Left colon (tissue), 2 donors: ENCODE results near the gene STARD4. TPM values are rescaled to one million over a fixed set of nuclear protein-coding genes. Genes with fewer than 3 reads are reported as not detected.
A peak's percentile ranks its signal among the peaks of the same experiment; 100 is the strongest.

Experiments used
- ATAC-seq: fragments of 200-7000 bp; cut with Tn5 transposase; one replicate; pipeline ENCODE4 v1.9.1; 2020; ENCODE audit warnings: mild to moderate bottlenecking, moderate library complexity
- DNase-seq, 2 donors: peaks; one replicate each; pipeline ENCODE4 v3.0.0-alpha.2; 2020
- intact Hi-C, 2 donors: fragments of 100-400 bp; cut with DNase I in 1 of 2; cut with micrococcal nuclease in 1 of 2; formaldehyde crosslinking; loops; one replicate each; pipeline versions ENCODE4 v1.11.2 to v1.14.0; 2022; cut with DNase I, micrococcal nuclease
- long read RNA-seq: library from polyadenylated mRNA; unstranded; transcript quantifications from one replicate; pipeline ENCODE4 v2.0.0, GENCODE V29; 2021
- total RNA-seq, 2 donors: library from RNA; stranded (reverse); fragmentation: NEBNext Ultra II Directional; extraction: Animal tissue kit (Norgen Biotek cat#: 25700); gene quantifications; one replicate each; pipeline ENCODE4 v1.2.1, GENCODE V29; 2021
- donor health status: DM: no; HTN: no; CAD: no.
- donor health status: DM: yes; HTN: yes; CAD: no.

The STARD4 gene
- total RNA-seq = 10 to 100 TPM; 37.5 to 54.9 TPM
- long read RNA-seq, full-length matches to known transcripts = 36 of 44 reads
- long read RNA-seq, partial matches to known transcripts = 1 of 44 reads
- long read RNA-seq, other reads (novel, unspliced or antisense) = 7 of 44 reads

GRCh38 chr5:111512375-111513130 lies at the start of gene STARD4:
Gene STARD4 (minus strand): TSS chr5:111512535. CDS start chr5:111507433, 5,102 bp downstream.
- ATAC-seq (peak; percentile 95), DNase-seq (peak; percentile 94 to 96)
- intact Hi-C loops = no loop called here

- DNase-seq = no peak
- ATAC-seq = no peak
- intact Hi-C loops = loop anchor here in 1 of 2 donors (10.0 kb wide), 1 partner anchor 585 kb away; no protein-coding TSS in a partner anchor
Observed at GRCh38 chr5:111559680-111560079, 47.3 kb upstream of the STARD4 start.

- intact Hi-C loops = loop anchor here in 1 of 2 donors (10.0 kb wide), 1 partner anchor 587 kb away; no protein-coding TSS in a partner anchor
- ATAC-seq (no peak), DNase-seq (no peak)
Observed at GRCh38 chr5:111557686-111558085, 45.4 kb upstream of the STARD4 start.

- intact Hi-C loops = loop anchor here in 1 of 2 donors (10.0 kb wide), 1 partner anchor 588 kb away; no protein-coding TSS in a partner anchor
Observed at GRCh38 chr5:111557111-111557510, 44.8 kb upstream of the STARD4 start.

GRCh38 chr5:111556501-111556900 lies 44.2 kb upstream of the STARD4 start:
- ATAC-seq = no peak
- no peak for DNase-seq
- intact Hi-C loops = loop anchor here in 1 of 2 donors (10.0 kb wide), 1 partner anchor 588 kb away; no protein-coding TSS in a partner anchor

More at GRCh38 chr5:111557111-111557510, 44.8 kb upstream of the STARD4 start:
- DNase-seq = no peak
- ATAC-seq = no peak

GRCh38 chr5:111555760-111556159 lies 43.4 kb upstream of the STARD4 start:
- DNase-seq (no peak), ATAC-seq (no peak)
- intact Hi-C loops = loop anchor here in 1 of 2 donors (10.0 kb wide), 1 partner anchor 589 kb away; no protein-coding TSS in a partner anchor

- ATAC-seq (no peak), DNase-seq (no peak)
- intact Hi-C loops = loop anchor here in 1 of 2 donors (10.0 kb wide), 1 partner anchor 591 kb away; no protein-coding TSS in a partner anchor
Observed at GRCh38 chr5:111553868-111554267, 41.5 kb upstream of the STARD4 start.

GRCh38 chr5:111552896-111553295 lies 40.6 kb upstream of the STARD4 start:
- intact Hi-C loops = loop anchor here (1.0 to 10.0 kb wide), 2 partner anchors 592 to 593 kb away; no protein-coding TSS in a partner anchor
- no peak for DNase-seq
- no peak for ATAC-seq

GRCh38 chr5:111552492-111552891 lies 40.2 kb upstream of the STARD4 start:
- ATAC-seq = no peak
- intact Hi-C loops = loop anchor here (1.0 to 10.0 kb wide), 2 partner anchors 592 to 594 kb away; no protein-coding TSS in a partner anchor
- DNase-seq = no peak

- intact Hi-C loops = loop anchor here (1.0 to 10.0 kb wide), 2 partner anchors 593 to 595 kb away; no protein-coding TSS in a partner anchor
- ATAC-seq (no peak), DNase-seq (no peak)
Observed at GRCh38 chr5:111551569-111552275, 39.4 kb upstream of the STARD4 start.

GRCh38 chr5:111551161-111551560 lies 38.8 kb upstream of the STARD4 start:
- intact Hi-C loops = loop anchor here in 1 of 2 donors (10.0 kb wide), 1 partner anchor 594 kb away; no protein-coding TSS in a partner anchor
- ATAC-seq (no peak), DNase-seq (no peak)

GRCh38 chr5:111550282-111551020 lies 38.1 kb upstream of the STARD4 start:
- peak; percentile 81 for ATAC-seq
- intact Hi-C loops = loop anchor here in 1 of 2 donors (10.0 kb wide), 1 partner anchor 594 kb away; no protein-coding TSS in a partner anchor
- DNase-seq = peak; percentile 59 to 70

- intact Hi-C loops = no loop called here
Observed at GRCh38 chr5:111548992-111549649, 36.8 kb upstream of the STARD4 start.

GRCh38 chr5:111548348-111548950 lies 36.1 kb upstream of the STARD4 start:
- intact Hi-C loops = no loop called here

More at GRCh38 chr5:111548992-111549649, 36.8 kb upstream of the STARD4 start:
- ATAC-seq = peak; percentile 89
- DNase-seq = no peak

GRCh38 chr5:111545031-111545430 lies 32.7 kb upstream of the STARD4 start:
- ATAC-seq (no peak), DNase-seq (no peak)
- intact Hi-C loops = no loop called here

More at GRCh38 chr5:111548348-111548950, 36.1 kb upstream of the STARD4 start:
- ATAC-seq (no peak), DNase-seq (no peak)

- DNase-seq (no peak), ATAC-seq (no peak)
- intact Hi-C loops = no loop called here
Observed at GRCh38 chr5:111537141-111538024, 25.0 kb upstream of the STARD4 start.
